PC-9 (cell line): Measurements from ENCODE around the gene RPRML. TPM values are rescaled to one million over a fixed set of nuclear protein-coding genes. Genes with fewer than 3 reads are reported as not detected.

Experiments
- BruUV-seq: library from RNA; stranded (reverse); fragments of 400-500 nt; replicated peaks from 2 replicates; lab custom pipeline; 2021; lab: Mats Ljungman, UMichigan
- CTCF ChIA-PET: fragments of 300-600 bp; sonication (Branson Sonifier 250); formaldehyde crosslinking; loops from one replicate; lab custom pipeline; 2022; ENCODE audit warnings: antibody characterized with exemption; lab: Charles Lee
- POLR2A ChIA-PET: fragments of 300-600 bp; sonication (Branson Sonifier 250); formaldehyde crosslinking; loops from one replicate; lab custom pipeline; 2022; ENCODE audit warnings: antibody characterized with exemption; ENCODE audit not compliant: unreplicated experiment; lab: Charles Lee
- DNase-seq, 2 experiments: peaks; one replicate each; pipeline versions ENCODE4 v3.0.0 to v3.0.0-alpha.2; 2015 to 2022; ENCODE audit warnings: mixed read lengths in 1 of 2
- H2AFZ ChIP-seq: fragments of 200-600 bp; sonication (generic); 2 replicates; pipeline ENCODE4 v1.8.1; 2017; ENCODE audit warnings: antibody characterized with exemption
- H3F3A ChIP-seq: fragments of 200-600 bp; sonication (generic); 2 replicates; pipeline ENCODE4 v1.8.1; 2017; ENCODE audit warnings: antibody characterized with exemption, mild to moderate bottlenecking, low read depth; ENCODE audit not compliant: insufficient read depth
- H3K27ac ChIP-seq: fragments of 200-600 bp; sonication (generic); 2 replicates; pipeline ENCODE4 v1.6.1; 2016; ENCODE audit warnings: mixed run types
- H3K27me3 ChIP-seq: fragments of 200-600 bp; sonication (generic); 2 replicates; pipeline ENCODE4 v1.6.1; 2016; ENCODE audit warnings: low read depth, mixed run types; ENCODE audit not compliant: insufficient read depth
- H3K36me3 ChIP-seq: fragments of 200-600 bp; sonication (generic); 2 replicates; pipeline ENCODE4 v1.6.1; 2016; ENCODE audit warnings: low read depth, mixed run types
- H3K4me1 ChIP-seq: fragments of 200-600 bp; sonication (generic); replicated peaks from 2 replicates; pipeline ENCODE4 v1.6.1; 2016; ENCODE audit warnings: mixed run types; ENCODE audit not compliant: insufficient read depth
- H3K4me2 ChIP-seq: fragments of 200-600 bp; sonication (generic); 2 replicates; pipeline ENCODE4 v1.6.1; 2017; ENCODE audit warnings: mixed run types
- H3K4me3 ChIP-seq: fragments of 200-600 bp; sonication (generic); 2 replicates; pipeline ENCODE4 v1.6.1; 2016; ENCODE audit warnings: mixed run types
- H3K79me2 ChIP-seq: fragments of 200-600 bp; sonication (generic); 2 replicates; pipeline ENCODE4 v1.6.1; 2017; ENCODE audit warnings: low read depth, mixed run types
- H3K9me2 ChIP-seq: fragments of 200-600 bp; sonication (generic); 2 replicates; pipeline ENCODE4 v1.8.1; 2017; ENCODE audit warnings: mild to moderate bottlenecking; ENCODE audit not compliant: insufficient read depth
- H3K9me3 ChIP-seq: fragments of 200-600 bp; sonication (generic); 2 replicates; pipeline ENCODE4 v1.8.1; 2016; ENCODE audit warnings: low read depth; ENCODE audit not compliant: insufficient read depth
- H4K20me1 ChIP-seq: fragments of 200-600 bp; sonication (generic); 2 replicates; pipeline ENCODE4 v1.8.1; 2017; ENCODE audit not compliant: insufficient read depth
- EZH2 ChIP-seq: fragments of 200-600 bp; sonication (generic); IDR thresholded peaks from 2 replicates; pipeline ENCODE4 v1.8.0; 2017; ENCODE audit warnings: antibody characterized with exemption, low read depth
- intact Hi-C: fragments of 100-400 bp; cut with micrococcal nuclease; formaldehyde crosslinking; loops from one replicate; pipeline ENCODE4 v1.10.0; 2022; ENCODE audit not compliant: unreplicated experiment
- total RNA-seq: library from RNA; stranded (reverse); gene quantifications from 2 replicates; pipeline ENCODE4 v1.2.3, GENCODE V29; 2021
- TF ChIP-seq, protein P1 (sequence below): fragments of 200-600 bp; sonication (generic); conservative IDR thresholded peaks from 2 replicates; pipeline ENCODE4 v1.6.1; 2017; ENCODE audit warnings: mixed run types, antibody characterized with exemption, mild to moderate bottlenecking, moderate library complexity

Gene RPRML
- total RNA-seq, 1 experiment from 2014 or later: not detected

DNA sequence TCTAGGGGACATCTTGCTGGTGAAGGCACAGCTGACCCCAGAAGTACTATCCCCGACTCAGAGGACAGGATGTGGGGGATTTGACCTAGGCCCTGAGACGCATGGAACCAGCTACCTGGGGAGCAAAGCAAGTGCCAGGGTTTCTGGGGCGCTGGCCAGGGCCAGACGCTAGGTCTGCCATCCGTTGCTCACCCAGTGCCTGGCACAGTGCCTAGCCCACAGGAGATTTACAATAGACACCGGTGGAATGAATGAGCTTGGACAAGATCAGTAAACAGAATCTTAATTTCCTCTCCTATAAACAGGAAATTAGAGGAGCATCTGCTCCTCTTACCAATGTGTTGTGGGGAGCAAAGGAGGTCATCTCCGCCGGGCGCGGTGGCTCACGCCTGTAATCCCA lies 5.0 kb downstream of the RPRML start:
- no TSS peak for BruUV-seq
- no peaks in the 10 kb centered on the region for H3K79me2 ChIP-seq
- no peaks in the 10 kb centered on the region for H4K20me1 ChIP-seq
- CTCF ChIA-PET: no interaction called here
- no peak overlapping the region for H2AFZ ChIP-seq
- peaks cover 64% of the 10 kb centered on the region for H3K27me3 ChIP-seq
- H3K4me2 ChIP-seq: no peak overlapping the region
- no peaks in the 10 kb centered on the region for H3K9me3 ChIP-seq
- H3K27ac ChIP-seq: no peak overlapping the region
- DNase-seq: no peak
- no peak for TF ChIP-seq EZH2
- TF ChIP-seq, protein P1, sequence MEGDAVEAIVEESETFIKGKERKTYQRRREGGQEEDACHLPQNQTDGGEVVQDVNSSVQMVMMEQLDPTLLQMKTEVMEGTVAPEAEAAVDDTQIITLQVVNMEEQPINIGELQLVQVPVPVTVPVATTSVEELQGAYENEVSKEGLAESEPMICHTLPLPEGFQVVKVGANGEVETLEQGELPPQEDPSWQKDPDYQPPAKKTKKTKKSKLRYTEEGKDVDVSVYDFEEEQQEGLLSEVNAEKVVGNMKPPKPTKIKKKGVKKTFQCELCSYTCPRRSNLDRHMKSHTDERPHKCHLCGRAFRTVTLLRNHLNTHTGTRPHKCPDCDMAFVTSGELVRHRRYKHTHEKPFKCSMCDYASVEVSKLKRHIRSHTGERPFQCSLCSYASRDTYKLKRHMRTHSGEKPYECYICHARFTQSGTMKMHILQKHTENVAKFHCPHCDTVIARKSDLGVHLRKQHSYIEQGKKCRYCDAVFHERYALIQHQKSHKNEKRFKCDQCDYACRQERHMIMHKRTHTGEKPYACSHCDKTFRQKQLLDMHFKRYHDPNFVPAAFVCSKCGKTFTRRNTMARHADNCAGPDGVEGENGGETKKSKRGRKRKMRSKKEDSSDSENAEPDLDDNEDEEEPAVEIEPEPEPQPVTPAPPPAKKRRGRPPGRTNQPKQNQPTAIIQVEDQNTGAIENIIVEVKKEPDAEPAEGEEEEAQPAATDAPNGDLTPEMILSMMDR: no peak
- H3K4me3 ChIP-seq: no peak overlapping the region
- intact Hi-C loops: no loop called here
- H3K9me2 ChIP-seq: no peaks in the 10 kb centered on the region
- H3K4me1 ChIP-seq: peaks cover 10% of the 10 kb centered on the region; the same call in 1 of the 2 replicates
- H3F3A ChIP-seq: no peaks in the 10 kb centered on the region
- H3K36me3 ChIP-seq: no peaks in the 10 kb centered on the region
- POLR2A ChIA-PET: no interaction called here

- TF ChIP-seq, protein P1: no peak
- TF ChIP-seq EZH2: no peak
- Histone ChIP-seq H4K20me1 (no peaks in the 10 kb centered on the region), H3K4me2 (no peak overlapping the region), H3K4me3 (no peak overlapping the region), H3K4me1 (peaks cover 10% of the 10 kb centered on the region; the same call in 1 of the 2 replicates), H3F3A (no peaks in the 10 kb centered on the region), H3K9me2 (no peaks in the 10 kb centered on the region), H3K27ac (no peak overlapping the region), H3K36me3 (no peaks in the 10 kb centered on the region), H3K9me3 (no peaks in the 10 kb centered on the region), H3K27me3 (peaks cover 61% of the 10 kb centered on the region), H3K79me2 (no peaks in the 10 kb centered on the region), H2AFZ (no peak overlapping the region)
- CTCF ChIA-PET: no interaction called here
- no TSS peak for BruUV-seq
- DNase-seq: no peak
- POLR2A ChIA-PET: no interaction called here
- intact Hi-C loops: no loop called here
Measured at GRCh38 chr17:46972346-46972745, 6.7 kb downstream of the RPRML start.

DNA sequence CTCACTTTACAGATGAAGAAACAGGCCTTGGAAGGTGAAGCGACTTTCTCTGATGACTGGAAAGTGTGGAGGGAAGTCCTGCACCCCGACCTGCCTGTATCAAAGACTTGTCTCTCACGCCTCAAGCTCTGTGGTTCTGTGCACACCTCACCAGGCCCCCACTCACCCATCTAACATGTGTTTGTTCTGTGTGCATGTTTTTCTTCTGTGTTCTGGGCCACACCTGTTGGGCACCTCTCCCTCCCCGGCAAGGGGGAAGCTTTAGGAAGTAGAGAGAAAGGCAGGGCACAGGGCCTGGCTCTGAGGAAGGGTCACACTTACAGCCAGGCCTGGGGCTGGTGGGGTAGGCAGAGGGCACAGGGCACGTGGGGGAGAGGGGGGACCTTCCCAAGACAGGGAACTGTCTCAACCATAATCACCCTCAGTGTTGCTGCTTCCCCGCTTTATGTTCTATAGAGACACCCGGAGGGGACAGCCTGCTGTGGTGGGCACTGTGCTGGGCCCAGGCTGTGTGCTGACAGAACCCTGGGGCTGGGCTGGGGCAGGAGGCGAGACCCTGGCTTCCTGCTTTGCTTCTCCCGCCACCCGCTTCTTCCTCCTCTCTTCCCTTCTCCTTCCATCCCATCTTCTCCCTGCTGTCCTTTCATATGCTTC lies 7.3 kb downstream of the RPRML start:
- no peak for DNase-seq
- no peaks in the 10 kb centered on the region for H3K79me2 ChIP-seq
- no peaks in the 10 kb centered on the region for H3F3A ChIP-seq
- no peaks in the 10 kb centered on the region for H3K9me3 ChIP-seq
- H3K4me1 ChIP-seq: 0 out of 2 replicates have a peak, but pooled peaks cover 5% of the 10 kb centered on the region
- no peak overlapping the region for H3K4me2 ChIP-seq
- H4K20me1 ChIP-seq: no peaks in the 10 kb centered on the region
- H3K9me2 ChIP-seq: no peaks in the 10 kb centered on the region
- no peak overlapping the region for H3K27ac ChIP-seq
- H3K27me3 ChIP-seq: peaks cover 64% of the 10 kb centered on the region
- no peak overlapping the region for H2AFZ ChIP-seq
- ChIA-PET CTCF (no interaction called here), POLR2A (no interaction called here)
- BruUV-seq: no TSS peak
- no peak overlapping the region for H3K4me3 ChIP-seq
- intact Hi-C loops: no loop called here
- H3K36me3 ChIP-seq: no peaks in the 10 kb centered on the region
- TF ChIP-seq EZH2: no peak
- TF ChIP-seq, protein P1: no peak
